DOHH2 (cell line): Measurements from ENCODE around the gene SEPTIN7.

Source experiments
- H3F3A ChIP-seq: fragments of 200-600 bp; sonication (generic), shearing (Covaris generic); 2 replicates; pipeline ENCODE4 v1.6.0; 2016; ENCODE audit warnings: antibody characterized with exemption, mild to moderate bottlenecking; ENCODE audit not compliant: control insufficient read depth, insufficient read depth
- H3K27ac ChIP-seq: fragments of 200-600 bp; sonication (generic); 2 replicates; pipeline ENCODE4 v1.5.1; 2014; ENCODE audit warnings: low read depth, mild to moderate bottlenecking, low read length, moderate library complexity
- H3K27me3 ChIP-seq: fragments of 200-600 bp; sonication (generic); 2 replicates; pipeline ENCODE4 v1.6.1; 2014; ENCODE audit warnings: mild to moderate bottlenecking, low read length, mixed read lengths; ENCODE audit not compliant: control insufficient read depth
- H3K36me3 ChIP-seq: fragments of 200-600 bp; sonication (generic); 2 replicates; pipeline ENCODE4 v1.6.1; 2014; ENCODE audit warnings: mild to moderate bottlenecking, low read length, moderate library complexity, mixed read lengths; ENCODE audit not compliant: control insufficient read depth
- H3K4me1 ChIP-seq: fragments of 200-600 bp; sonication (generic); 2 replicates; pipeline ENCODE4 v1.6.1; 2014; ENCODE audit warnings: mild to moderate bottlenecking, low read length, mixed read lengths; ENCODE audit not compliant: control insufficient read depth
- H3K4me2 ChIP-seq: fragments of 200-600 bp; sonication (generic); 2 replicates; pipeline ENCODE4 v1.6.0; 2014; ENCODE audit warnings: mild to moderate bottlenecking, low read length, moderate library complexity
- H3K4me3 ChIP-seq: fragments of 200-600 bp; sonication (generic); 2 replicates; pipeline ENCODE4 v1.5.1; 2014; ENCODE audit warnings: mild to moderate bottlenecking, low read length, mixed read lengths
- H3K79me2 ChIP-seq: fragments of 200-600 bp; sonication (generic); 2 replicates; pipeline ENCODE4 v1.6.1; 2014; ENCODE audit warnings: mild to moderate bottlenecking, low read length, mixed read lengths; ENCODE audit not compliant: control insufficient read depth
- H3K9me2 ChIP-seq: fragments of 200-600 bp; sonication (generic); replicated peaks from 2 replicates; pipeline ENCODE4 v1.6.1; 2014; ENCODE audit warnings: mild to moderate bottlenecking, low read length, mixed read lengths; ENCODE audit not compliant: control insufficient read depth
- H3K9me3 ChIP-seq: fragments of 200-600 bp; sonication (generic); 2 replicates; pipeline ENCODE4 v1.6.1; 2014; ENCODE audit warnings: antibody characterized with exemption, low read length, mixed read lengths; ENCODE audit not compliant: control insufficient read depth, insufficient read depth
- H4K20me1 ChIP-seq: fragments of 200-600 bp; sonication (generic); 2 replicates; pipeline ENCODE4 v1.6.0; 2014; ENCODE audit warnings: low read depth, mild to moderate bottlenecking, antibody characterized with exemption, low read length, moderate library complexity; ENCODE audit not compliant: control insufficient read depth, insufficient read depth
- CTCF ChIP-seq: fragments of 200-600 bp; sonication (generic); IDR thresholded peaks from one replicate; pipeline ENCODE4 v1.5.1; 2014; ENCODE audit warnings: antibody characterized with exemption, mild to moderate bottlenecking, low read depth, low read length; ENCODE audit not compliant: poor library complexity, severe bottlenecking
- EZH2phosphoT487 ChIP-seq: fragments of 200-600 bp; sonication (generic); IDR thresholded peaks from 2 replicates; pipeline ENCODE4 v1.6.1; 2017; ENCODE audit warnings: borderline replicate concordance, mild to moderate bottlenecking, antibody characterized with exemption, low read length, moderate library complexity, mixed read lengths

SEPTIN7 gene

GRCh38 chr7:35801392-35802101, 690 bp downstream of the SEPTIN7 start:
- Histone ChIP-seq H4K20me1 (peaks cover 38% of the 10 kb centered on the region), H3K36me3 (peaks cover 53% of the 10 kb centered on the region), H3F3A (peaks cover 6% of the 10 kb centered on the region), H3K9me2 (no peaks in the 10 kb centered on the region), H3K27ac (peak overlapping the region; percentile 89), H3K4me1 (peaks cover 49% of the 10 kb centered on the region), H3K27me3 (no peaks in the 10 kb centered on the region), H3K79me2 (peaks cover 84% of the 10 kb centered on the region), H3K9me3 (no peaks in the 10 kb centered on the region), H3K4me2 (peak overlapping the region; percentile 88), H3K4me3 (peak overlapping the region; percentile 83)
- TF ChIP-seq CTCF (peak; percentile 89), EZH2phosphoT487 (no peak)

- H3F3A ChIP-seq: peaks cover 6% of the 10 kb centered on the region
- no peaks in the 10 kb centered on the region for H3K27me3 ChIP-seq
- TF ChIP-seq EZH2phosphoT487: no peak
- no peak for TF ChIP-seq CTCF
- peaks cover 53% of the 10 kb centered on the region for H3K36me3 ChIP-seq
- H3K4me1 ChIP-seq: peaks cover 49% of the 10 kb centered on the region
- H3K4me3 ChIP-seq: peak overlapping the region; percentile 83
- H3K79me2 ChIP-seq: peaks cover 90% of the 10 kb centered on the region
- H3K27ac ChIP-seq: peak overlapping the region; percentile 89
- no peaks in the 10 kb centered on the region for H3K9me3 ChIP-seq
- H3K9me2 ChIP-seq: no peaks in the 10 kb centered on the region
- peak overlapping the region; percentile 88 for H3K4me2 ChIP-seq
- peaks cover 38% of the 10 kb centered on the region for H4K20me1 ChIP-seq
Measured at GRCh38 chr7:35802102-35802466, 1.2 kb downstream of the SEPTIN7 start.

GRCh38 chr7:35802649-35803048, 1.8 kb downstream of the SEPTIN7 start:
- peaks cover 38% of the 10 kb centered on the region for H4K20me1 ChIP-seq
- TF ChIP-seq CTCF (no peak), EZH2phosphoT487 (no peak)
- no peaks in the 10 kb centered on the region for H3K9me3 ChIP-seq
- no peaks in the 10 kb centered on the region for H3K9me2 ChIP-seq
- peaks cover 49% of the 10 kb centered on the region for H3K4me1 ChIP-seq
- H3K27ac ChIP-seq: peak overlapping the region; percentile 89
- H3K36me3 ChIP-seq: peaks cover 53% of the 10 kb centered on the region
- no peaks in the 10 kb centered on the region for H3K27me3 ChIP-seq
- peak overlapping the region; percentile 83 for H3K4me3 ChIP-seq
- peak overlapping the region; percentile 88 for H3K4me2 ChIP-seq
- H3K79me2 ChIP-seq: peaks cover 91% of the 10 kb centered on the region
- H3F3A ChIP-seq: peaks cover 6% of the 10 kb centered on the region
